Measurements from ENCODE around the gene FERMT2.

Gene FERMT2

DNA sequence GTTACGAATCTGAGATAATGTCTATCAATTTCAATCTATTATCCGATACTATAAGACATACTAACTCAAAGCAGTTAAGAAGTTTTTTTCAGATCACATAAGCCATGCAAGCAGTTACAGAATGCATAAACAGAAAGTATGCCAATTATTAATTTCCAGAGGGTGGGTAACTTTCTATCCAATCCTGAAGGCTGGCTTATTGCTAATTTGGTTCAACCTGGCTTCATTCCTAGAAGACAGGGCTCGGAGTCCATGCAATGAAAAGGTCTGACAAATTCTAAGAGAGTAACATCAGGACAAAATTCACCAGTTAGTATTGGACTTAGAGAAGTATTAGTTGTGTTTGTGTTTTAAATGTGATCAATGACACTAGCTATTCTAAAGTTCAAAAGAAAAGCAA lies 15.0 kb downstream of the FERMT2 start:
- H3K4me3 ChIP-seq (ENCODE audit: low read length): no peak overlapping the region
- no peaks in the 10 kb centered on the region for H3K4me1 ChIP-seq (ENCODE audit: control insufficient read depth, low read length)
- no peak overlapping the region for H3K4me2 ChIP-seq (ENCODE audit: low read length)
- peaks cover 18% of the 10 kb centered on the region for H3K27me3 ChIP-seq (ENCODE audit: control insufficient read depth, low read length)
- H3K79me2 ChIP-seq (ENCODE audit: control insufficient read depth, low read length): no peaks in the 10 kb centered on the region
- H3K9me2 ChIP-seq (replicated peaks; ENCODE audit: control insufficient read depth, low read length): no peaks in the 10 kb centered on the region
- TF ChIP-seq, protein P1, sequence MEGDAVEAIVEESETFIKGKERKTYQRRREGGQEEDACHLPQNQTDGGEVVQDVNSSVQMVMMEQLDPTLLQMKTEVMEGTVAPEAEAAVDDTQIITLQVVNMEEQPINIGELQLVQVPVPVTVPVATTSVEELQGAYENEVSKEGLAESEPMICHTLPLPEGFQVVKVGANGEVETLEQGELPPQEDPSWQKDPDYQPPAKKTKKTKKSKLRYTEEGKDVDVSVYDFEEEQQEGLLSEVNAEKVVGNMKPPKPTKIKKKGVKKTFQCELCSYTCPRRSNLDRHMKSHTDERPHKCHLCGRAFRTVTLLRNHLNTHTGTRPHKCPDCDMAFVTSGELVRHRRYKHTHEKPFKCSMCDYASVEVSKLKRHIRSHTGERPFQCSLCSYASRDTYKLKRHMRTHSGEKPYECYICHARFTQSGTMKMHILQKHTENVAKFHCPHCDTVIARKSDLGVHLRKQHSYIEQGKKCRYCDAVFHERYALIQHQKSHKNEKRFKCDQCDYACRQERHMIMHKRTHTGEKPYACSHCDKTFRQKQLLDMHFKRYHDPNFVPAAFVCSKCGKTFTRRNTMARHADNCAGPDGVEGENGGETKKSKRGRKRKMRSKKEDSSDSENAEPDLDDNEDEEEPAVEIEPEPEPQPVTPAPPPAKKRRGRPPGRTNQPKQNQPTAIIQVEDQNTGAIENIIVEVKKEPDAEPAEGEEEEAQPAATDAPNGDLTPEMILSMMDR (IDR thresholded peaks at IDR 0.05; ENCODE audit: low read depth, low read length, poor library complexity, severe bottlenecking): no peak
- TF ChIP-seq EZH2phosphoT487 (IDR thresholded peaks at IDR 0.05; ENCODE audit: borderline replicate concordance, low read length): no peak
- H3K36me3 ChIP-seq (ENCODE audit: control insufficient read depth, low read length): no peaks in the 10 kb centered on the region
- H3K27ac ChIP-seq (ENCODE audit: low read depth, low read length): no peak overlapping the region
- H4K20me1 ChIP-seq (ENCODE audit: control insufficient read depth, insufficient read depth, low read depth, low read length): no peaks in the 10 kb centered on the region
- no peaks in the 10 kb centered on the region for H3K9me3 ChIP-seq (ENCODE audit: control insufficient read depth, insufficient read depth, low read length)
- no peaks in the 10 kb centered on the region for H3F3A ChIP-seq (ENCODE audit: control insufficient read depth, insufficient read depth)

DNA sequence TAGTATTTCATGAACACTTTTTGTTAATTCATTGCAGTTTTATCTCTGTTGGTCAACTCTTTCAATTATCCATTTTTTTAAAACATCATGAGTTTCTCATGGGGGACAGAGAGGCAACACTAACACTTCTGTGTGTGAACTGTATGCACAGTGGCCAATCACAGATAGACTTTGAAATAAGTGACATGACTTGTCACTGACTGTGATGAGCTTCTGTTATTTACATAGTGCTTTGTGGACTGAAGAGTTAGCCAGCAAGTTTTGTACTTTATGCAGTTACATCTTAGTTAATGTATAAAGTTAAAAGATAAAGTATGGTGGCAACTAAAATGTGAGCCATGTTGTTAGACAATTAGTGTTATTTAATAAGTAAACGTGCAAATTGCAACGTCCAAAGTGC lies 16.1 kb downstream of the FERMT2 start:
- no peaks in the 10 kb centered on the region for H3K9me2 ChIP-seq (replicated peaks; ENCODE audit: control insufficient read depth, low read length)
- H3K4me1 ChIP-seq (ENCODE audit: control insufficient read depth, low read length): no peaks in the 10 kb centered on the region
- peaks cover 13% of the 10 kb centered on the region for H3K27me3 ChIP-seq (ENCODE audit: control insufficient read depth, low read length)
- H4K20me1 ChIP-seq (ENCODE audit: control insufficient read depth, insufficient read depth, low read depth, low read length): no peaks in the 10 kb centered on the region
- no peak overlapping the region for H3K4me3 ChIP-seq (ENCODE audit: low read length)
- H3K9me3 ChIP-seq (ENCODE audit: control insufficient read depth, insufficient read depth, low read length): no peaks in the 10 kb centered on the region
- no peaks in the 10 kb centered on the region for H3F3A ChIP-seq (ENCODE audit: control insufficient read depth, insufficient read depth)
- no peak overlapping the region for H3K4me2 ChIP-seq (ENCODE audit: low read length)
- no peaks in the 10 kb centered on the region for H3K36me3 ChIP-seq (ENCODE audit: control insufficient read depth, low read length)
- H3K27ac ChIP-seq (ENCODE audit: low read depth, low read length): no peak overlapping the region
- H3K79me2 ChIP-seq (ENCODE audit: control insufficient read depth, low read length): no peaks in the 10 kb centered on the region
- no peak for TF ChIP-seq EZH2phosphoT487 (IDR thresholded peaks at IDR 0.05; ENCODE audit: borderline replicate concordance, low read length)
- TF ChIP-seq, protein P1 (IDR thresholded peaks at IDR 0.05; ENCODE audit: low read depth, low read length, poor library complexity, severe bottlenecking): no peak

DNA sequence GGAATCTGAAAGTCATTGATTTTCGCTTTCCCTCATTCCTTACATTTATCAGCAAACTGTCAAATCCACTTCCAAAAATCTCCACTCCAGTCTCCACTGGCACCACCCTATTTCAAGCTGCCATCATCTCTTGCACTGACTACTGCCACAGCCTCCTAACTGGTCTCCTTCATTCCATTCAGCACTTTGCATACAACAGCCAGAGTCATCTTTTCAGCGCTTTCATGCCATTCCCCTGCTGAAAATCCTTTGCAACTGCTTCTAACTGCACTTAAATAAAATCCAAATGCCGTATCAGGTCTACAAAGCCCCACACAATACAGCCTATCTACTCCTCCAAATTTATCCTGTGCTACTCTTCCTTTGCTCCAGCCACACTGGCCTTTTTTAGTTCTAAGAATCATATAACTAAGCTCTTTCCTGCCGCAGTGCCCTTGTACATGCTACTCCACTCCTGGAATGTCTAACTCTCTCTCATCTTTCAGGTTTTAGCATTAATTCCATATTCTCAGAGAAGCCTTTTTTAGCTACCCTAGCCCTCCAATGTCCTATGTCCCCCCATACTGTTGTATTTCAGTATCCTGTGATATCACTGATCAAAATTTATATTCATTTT lies 21.6 kb downstream of the FERMT2 start:
- H4K20me1 ChIP-seq (ENCODE audit: control insufficient read depth, insufficient read depth, low read depth, low read length): no peaks in the 10 kb centered on the region
- no peaks in the 10 kb centered on the region for H3K4me1 ChIP-seq (ENCODE audit: control insufficient read depth, low read length)
- no peak overlapping the region for H3K4me2 ChIP-seq (ENCODE audit: low read length)
- H3K27me3 ChIP-seq (ENCODE audit: control insufficient read depth, low read length): peaks cover under 1% of the 10 kb centered on the region; the same call in 1 of the 2 replicates
- H3K79me2 ChIP-seq (ENCODE audit: control insufficient read depth, low read length): no peaks in the 10 kb centered on the region
- no peaks in the 10 kb centered on the region for H3K9me3 ChIP-seq (ENCODE audit: control insufficient read depth, insufficient read depth, low read length)
- no peaks in the 10 kb centered on the region for H3K9me2 ChIP-seq (replicated peaks; ENCODE audit: control insufficient read depth, low read length)
- no peak overlapping the region for H3K4me3 ChIP-seq (ENCODE audit: low read length)
- H3K27ac ChIP-seq (ENCODE audit: low read depth, low read length): no peak overlapping the region
- H3K36me3 ChIP-seq (ENCODE audit: control insufficient read depth, low read length): no peaks in the 10 kb centered on the region
- TF ChIP-seq, protein P1 (IDR thresholded peaks at IDR 0.05; ENCODE audit: low read depth, low read length, poor library complexity, severe bottlenecking): no peak
- no peak for TF ChIP-seq EZH2phosphoT487 (IDR thresholded peaks at IDR 0.05; ENCODE audit: borderline replicate concordance, low read length)
- H3F3A ChIP-seq (ENCODE audit: control insufficient read depth, insufficient read depth): no peaks in the 10 kb centered on the region
